Rectal smooth muscle tissue (tissue), 1 donor: ENCODE measurements around the gene SMARCD2.
A peak's percentile ranks its signal among the peaks of the same experiment; 100 is the strongest.
"Not testable (repeated sequence)": the region's sequence is repeated elsewhere in the genome, so short reads cannot be mapped to it uniquely, and the experiment has no call there.

Experiments used
- H3K27ac ChIP-seq: one replicate; pipeline ENCODE4 v1.7.0; 2013; ENCODE audit warnings: low read depth, low read length, inconsistent platforms
- H3K27me3 ChIP-seq: one replicate; pipeline ENCODE4 v1.7.0; 2013; ENCODE audit warnings: low read length; ENCODE audit not compliant: control insufficient read depth, insufficient read depth
- H3K36me3 ChIP-seq: one replicate; pipeline ENCODE4 v1.7.0; 2013; ENCODE audit warnings: low read length; ENCODE audit not compliant: control insufficient read depth, insufficient read depth
- H3K4me1 ChIP-seq: one replicate; pipeline ENCODE4 v1.7.0; 2013; ENCODE audit warnings: low read length; ENCODE audit not compliant: control insufficient read depth, insufficient read depth
- H3K4me3 ChIP-seq: one replicate; pipeline ENCODE4 v1.7.0; 2013; ENCODE audit warnings: low read length
- H3K9ac ChIP-seq: one replicate; pipeline ENCODE4 v1.7.0; 2013; ENCODE audit warnings: low read length

Gene SMARCD2

DNA sequence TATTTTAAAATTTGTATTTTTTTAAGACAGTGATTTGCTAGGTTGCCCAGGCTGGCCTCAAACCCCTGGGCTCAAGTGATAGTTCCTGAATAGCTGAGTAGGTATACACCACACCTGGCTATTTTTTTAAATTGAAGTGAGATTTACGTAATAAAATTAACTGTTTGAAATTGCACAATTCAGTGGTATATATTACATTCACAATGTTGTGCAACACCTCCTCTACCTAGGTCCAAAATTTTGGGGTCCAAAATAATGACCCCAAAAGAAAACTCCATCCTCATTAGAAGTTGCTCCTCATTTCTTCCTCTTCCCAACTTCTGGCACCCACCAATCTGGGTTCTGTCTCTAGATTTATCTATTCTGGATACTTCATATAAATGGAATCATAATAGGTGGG, 3.0 kb upstream of the SMARCD2 start:
- H3K9ac ChIP-seq: no peak overlapping the region
- peaks cover 10% of the 10 kb centered on the region for H3K4me1 ChIP-seq
- no peak overlapping the region for H3K4me3 ChIP-seq
- no peaks in the 10 kb centered on the region for H3K27me3 ChIP-seq
- no peaks in the 10 kb centered on the region for H3K36me3 ChIP-seq
- no peak overlapping the region for H3K27ac ChIP-seq

DNA sequence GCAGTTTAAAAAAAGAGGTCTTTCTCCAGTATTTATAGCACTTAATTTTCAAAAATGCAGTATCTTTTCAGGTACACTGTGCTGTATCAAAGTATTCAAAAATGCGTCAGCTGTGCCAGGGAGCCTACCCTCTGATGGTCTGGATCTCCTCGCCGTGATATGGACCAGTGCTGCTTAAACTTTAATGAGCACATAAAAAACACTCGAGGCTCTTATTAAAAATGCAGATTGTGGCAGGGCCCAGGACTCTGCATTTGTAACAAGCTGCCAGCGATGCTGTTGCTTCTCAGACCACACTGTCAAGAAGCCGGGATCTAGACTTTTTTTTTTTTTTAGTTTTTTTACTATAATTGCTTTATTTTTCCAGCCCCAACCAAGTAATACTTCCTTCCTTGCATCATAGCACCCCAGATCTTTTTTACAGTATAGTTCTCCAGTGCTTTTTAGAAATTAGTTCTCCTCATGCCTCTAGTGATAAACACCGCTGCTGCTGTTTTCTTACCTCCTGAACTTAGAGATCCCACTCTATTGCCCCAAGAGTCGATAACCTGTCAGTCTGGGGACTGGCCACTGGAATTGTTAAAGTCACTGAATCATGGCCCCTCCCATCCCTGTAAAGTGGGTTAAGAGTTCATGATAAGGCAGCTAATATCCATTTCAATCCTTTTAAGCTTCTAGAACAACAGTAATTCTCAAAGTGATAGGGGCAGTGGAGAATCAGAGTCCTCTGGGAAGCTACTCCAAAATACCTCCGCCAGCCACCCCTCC, 1.6 kb upstream of the SMARCD2 start:
- Histone ChIP-seq H3K4me3 (no peak overlapping the region), H3K27me3 (no peaks in the 10 kb centered on the region), H3K27ac (peak overlapping the region; percentile 92), H3K36me3 (no peaks in the 10 kb centered on the region), H3K9ac (no peak overlapping the region), H3K4me1 (peaks cover 20% of the 10 kb centered on the region)

DNA sequence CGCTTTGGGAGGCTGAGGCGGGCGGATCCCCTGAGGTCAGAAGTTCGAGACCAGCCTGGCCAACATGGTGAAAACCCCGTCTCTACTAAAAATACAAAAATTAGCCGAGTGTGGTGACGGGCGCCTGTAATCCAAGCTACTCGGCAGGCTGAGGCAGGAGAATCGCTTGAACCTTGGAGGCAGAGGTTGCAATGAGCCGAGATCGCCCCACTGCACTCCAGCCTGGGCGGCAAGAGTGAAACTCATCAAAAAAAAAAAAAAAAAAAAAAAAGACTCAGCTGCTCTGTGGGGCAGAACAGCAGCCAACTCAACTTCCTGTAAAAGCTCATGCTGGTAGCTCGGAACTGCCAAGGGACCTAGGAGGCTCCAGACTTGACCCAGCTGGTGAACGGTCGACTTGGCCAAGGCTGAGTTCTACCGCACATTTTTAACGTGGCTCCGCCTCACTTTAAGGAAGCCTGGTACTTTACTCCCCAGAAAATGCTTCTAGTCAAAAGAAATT, 953 bp upstream of the SMARCD2 start:
- not testable (repeated sequence) for H3K27me3 ChIP-seq, H3K36me3 ChIP-seq, H3K9ac ChIP-seq
- H3K4me1 ChIP-seq: peaks cover 21% of the 10 kb centered on the region
- peak overlapping the region; percentile 76 for H3K4me3 ChIP-seq
- peak overlapping the region; percentile 92 for H3K27ac ChIP-seq

DNA sequence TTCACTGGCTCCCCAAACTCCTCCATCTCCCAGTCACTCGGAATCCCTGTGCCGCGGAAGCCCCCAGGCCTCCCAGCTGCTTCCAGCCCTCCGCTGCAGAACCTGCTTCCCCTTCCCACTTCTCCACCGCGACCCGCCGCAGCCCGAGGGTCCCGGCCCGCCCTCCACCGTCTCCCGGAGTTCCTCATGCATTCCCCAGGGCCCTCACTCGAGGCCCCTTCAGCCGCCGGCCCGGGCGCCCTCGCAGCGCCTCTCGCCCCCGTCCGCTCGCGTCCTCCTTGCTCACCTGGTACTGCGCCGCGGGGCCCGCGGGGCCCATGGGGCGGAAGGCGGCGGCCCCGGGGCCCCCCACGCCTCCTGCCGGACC, 329 bp downstream of the SMARCD2 start:
- Histone ChIP-seq H3K27ac (peak overlapping the region; percentile 92), H3K4me1 (peaks cover 30% of the 10 kb centered on the region), H3K4me3 (peak overlapping the region; percentile 89), H3K36me3 (peaks cover 2% of the 10 kb centered on the region), H3K9ac (peak overlapping the region; percentile 66), H3K27me3 (no peaks in the 10 kb centered on the region)

DNA sequence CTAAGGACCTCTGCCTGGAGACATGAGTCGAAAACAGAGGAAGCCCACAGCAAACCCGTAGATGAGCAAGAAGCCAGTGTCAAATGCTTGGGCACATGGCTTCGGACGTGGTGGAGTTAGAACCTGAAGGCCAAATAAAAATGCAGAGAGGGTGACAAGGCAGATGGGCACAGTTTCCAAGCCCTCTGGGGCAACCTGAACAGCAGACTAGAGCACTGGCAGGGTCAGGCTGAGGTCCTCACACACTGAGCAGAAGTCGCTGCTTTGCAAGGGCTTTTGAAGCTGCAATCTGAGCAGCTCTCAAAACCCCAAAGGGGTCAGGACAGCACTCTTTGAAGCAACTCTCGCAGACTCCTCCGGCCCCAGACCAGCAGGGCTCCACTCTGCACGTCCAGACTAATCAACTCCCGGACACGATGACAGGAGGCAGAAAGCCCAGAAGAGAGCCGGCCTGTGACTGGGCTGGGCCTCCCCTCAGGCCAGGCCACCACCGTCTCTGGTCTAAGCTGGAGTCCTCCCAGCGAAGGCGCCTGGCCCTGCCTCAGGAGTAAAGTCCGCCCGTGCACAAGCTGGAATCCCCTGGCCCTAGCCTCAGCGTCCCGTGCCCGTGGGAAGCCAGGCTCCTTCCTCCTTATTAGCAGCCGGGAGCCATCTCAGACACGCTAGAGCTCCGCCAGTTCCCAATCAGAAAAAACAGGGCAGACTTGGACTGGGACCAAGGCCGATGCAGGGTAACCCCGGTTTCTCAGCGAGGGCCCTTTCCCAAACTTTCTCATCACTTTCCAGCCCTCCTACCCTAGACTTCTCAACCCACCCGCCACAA, 924 bp downstream of the SMARCD2 start:
- Histone ChIP-seq H3K27ac (peak overlapping the region; percentile 92), H3K9ac (peak overlapping the region; percentile 66), H3K4me1 (peaks cover 30% of the 10 kb centered on the region)

DNA sequence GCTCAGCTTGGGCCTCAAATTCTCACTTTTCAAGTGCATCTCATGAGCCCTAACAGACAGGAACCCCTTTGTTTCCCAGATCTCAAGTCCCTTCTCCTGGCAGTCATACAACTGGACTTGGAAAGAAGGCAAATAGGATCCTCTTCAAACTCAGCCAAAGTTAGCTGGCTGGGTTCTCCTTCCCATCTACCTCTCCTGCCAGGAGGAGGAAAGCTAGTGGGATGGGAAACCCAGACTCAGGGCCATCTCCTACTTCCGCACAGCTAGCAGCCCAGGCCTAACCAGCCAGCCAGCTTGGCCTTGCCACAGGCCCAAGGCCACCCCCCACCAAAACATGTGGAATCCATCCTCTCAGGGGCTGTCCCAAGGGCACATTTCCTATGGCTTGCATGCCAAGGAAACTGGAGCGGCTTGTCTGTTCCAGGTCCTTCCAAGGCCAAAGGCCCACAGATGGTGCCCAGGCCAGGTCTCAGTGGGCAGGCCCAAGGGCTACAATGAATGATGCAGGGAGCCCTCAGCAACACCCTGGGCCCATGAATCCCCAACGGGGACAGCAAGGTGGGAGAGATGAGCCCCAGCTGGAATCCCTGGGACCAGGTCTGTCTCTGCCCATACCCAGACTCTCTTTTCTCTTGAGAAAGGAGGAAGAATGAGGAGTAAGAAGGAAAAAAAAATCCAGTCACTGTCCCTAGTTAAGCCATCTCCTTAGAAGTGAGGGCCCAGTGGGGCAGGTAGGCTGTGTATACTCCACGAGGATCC, 1.7 kb downstream of the SMARCD2 start:
- Histone ChIP-seq H3K4me3 (peak overlapping the region; percentile 89), H3K4me1 (peaks cover 30% of the 10 kb centered on the region), H3K9ac (peak overlapping the region; percentile 66), H3K27ac (peak overlapping the region; percentile 92), H3K27me3 (no peaks in the 10 kb centered on the region), H3K36me3 (peaks cover 5% of the 10 kb centered on the region)

More for the DNA sequence above, 924 bp downstream of the SMARCD2 start:
- H3K4me3 ChIP-seq: peak overlapping the region; percentile 89
- H3K36me3 ChIP-seq: peaks cover 5% of the 10 kb centered on the region
- H3K27me3 ChIP-seq: no peaks in the 10 kb centered on the region

DNA sequence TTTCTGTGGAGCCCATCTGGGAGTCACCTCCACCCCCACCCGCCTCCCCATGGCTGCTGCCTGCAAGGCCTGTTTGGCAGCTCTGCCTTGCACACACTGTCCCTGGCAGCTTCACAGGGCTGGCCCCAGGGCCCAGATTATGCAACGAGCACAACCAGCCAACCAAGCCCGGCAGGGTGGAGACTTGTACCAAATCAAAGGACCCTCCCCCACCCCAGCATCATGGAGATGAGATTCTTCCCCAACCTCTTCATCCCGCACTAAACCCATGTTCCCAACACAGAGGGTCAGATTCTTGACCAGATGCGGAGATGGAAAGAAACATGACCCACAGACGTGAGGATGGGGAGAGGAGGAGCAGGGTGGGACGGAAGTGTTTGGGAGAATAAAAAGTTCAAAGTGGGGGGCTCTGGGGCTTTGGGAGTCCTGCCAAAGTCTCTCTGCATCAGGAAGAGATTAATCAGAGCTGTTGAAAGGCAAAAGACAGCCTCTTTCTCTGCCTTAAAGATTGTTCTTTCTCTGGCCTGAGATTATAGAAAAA, 3.8 kb downstream of the SMARCD2 start:
- H3K4me3 ChIP-seq: peak overlapping the region; percentile 20
- peak overlapping the region; percentile 85 for H3K27ac ChIP-seq

DNA sequence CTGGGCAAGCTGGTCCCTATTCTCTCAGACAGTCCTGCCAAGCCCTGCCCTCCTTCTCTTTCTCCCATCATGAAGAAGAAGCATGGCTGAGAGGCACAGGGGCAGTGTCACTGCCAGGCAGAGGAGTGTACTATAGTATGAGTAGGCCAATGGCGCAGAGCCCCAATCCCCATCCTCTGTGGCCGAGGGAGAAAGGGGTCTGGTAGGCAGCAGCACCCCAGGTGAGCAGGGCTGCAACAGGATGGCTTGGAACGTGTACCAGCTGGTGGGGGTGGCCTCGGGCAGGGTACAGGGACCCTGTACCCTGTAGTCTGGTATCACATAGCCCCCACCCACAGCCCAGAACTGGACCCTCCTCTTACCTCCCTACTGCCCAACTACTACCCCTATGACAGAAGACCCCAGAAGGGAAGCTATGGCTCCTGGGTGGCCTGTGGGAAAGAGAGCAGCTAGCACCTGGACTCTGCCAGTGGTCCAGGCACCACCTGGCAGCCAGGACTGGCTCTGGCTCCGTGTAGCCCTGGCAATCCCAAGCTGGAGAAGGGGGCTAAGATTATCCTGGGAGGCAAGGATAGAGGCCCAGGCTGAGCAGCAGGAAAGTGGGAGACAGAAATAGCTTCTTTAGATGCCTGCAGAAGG, 4.4 kb downstream of the SMARCD2 start:
- peak overlapping the region; percentile 33 for H3K9ac ChIP-seq
- H3K27me3 ChIP-seq: no peaks in the 10 kb centered on the region
- H3K4me1 ChIP-seq: peaks cover 30% of the 10 kb centered on the region
- H3K36me3 ChIP-seq: peaks cover 19% of the 10 kb centered on the region
- H3K4me3 ChIP-seq: peak overlapping the region; percentile 25
- H3K27ac ChIP-seq: peak overlapping the region; percentile 85

More for the DNA sequence above, 3.8 kb downstream of the SMARCD2 start:
- Histone ChIP-seq H3K36me3 (peaks cover 14% of the 10 kb centered on the region), H3K27me3 (no peaks in the 10 kb centered on the region), H3K4me1 (peaks cover 30% of the 10 kb centered on the region), H3K9ac (no peak overlapping the region)

DNA sequence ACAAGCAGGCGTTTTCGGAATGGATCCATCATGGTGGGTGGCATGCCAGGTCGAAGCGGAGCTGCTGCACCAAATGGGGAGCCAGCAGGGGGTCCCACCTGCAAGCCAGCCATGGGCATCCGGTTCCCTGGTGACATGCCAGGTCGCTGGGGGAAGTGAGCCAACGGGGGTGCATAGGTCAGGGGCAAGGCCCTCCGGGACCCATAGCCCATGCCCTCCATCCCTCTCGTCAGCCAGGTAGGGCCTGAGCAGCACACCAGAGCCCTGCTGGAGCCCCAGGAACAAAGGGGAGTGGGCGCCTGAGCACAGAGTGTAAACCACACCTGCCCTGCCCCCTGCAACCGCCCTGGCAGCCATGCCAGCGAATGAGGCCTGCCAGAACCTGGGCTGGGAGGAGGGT, 5.0 kb downstream of the SMARCD2 start:
- Histone ChIP-seq H3K36me3 (peaks cover 25% of the 10 kb centered on the region), H3K9ac (no peak overlapping the region)

DNA sequence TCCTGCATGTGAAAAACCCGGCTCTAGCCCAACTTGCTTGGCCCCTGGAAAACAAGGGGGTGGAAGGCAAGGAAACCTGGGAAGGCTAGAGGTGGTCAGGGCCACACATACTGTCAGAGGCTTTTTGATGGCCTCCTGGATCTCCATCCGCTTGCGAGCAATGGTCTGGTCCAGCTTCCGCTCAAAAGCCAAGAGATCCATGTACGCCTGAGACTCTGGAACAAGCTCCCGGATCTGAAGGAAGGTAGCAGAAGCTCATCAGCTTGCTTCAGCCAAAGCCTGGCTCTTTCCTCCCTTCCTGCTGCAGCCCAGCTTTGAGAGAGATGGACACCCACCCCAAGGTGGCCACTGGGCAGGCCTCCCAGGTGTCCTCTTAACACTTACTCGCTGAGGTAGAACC, 5.7 kb downstream of the SMARCD2 start:
- no peak overlapping the region for H3K27ac ChIP-seq
- H3K27me3 ChIP-seq: no peaks in the 10 kb centered on the region
- no peak overlapping the region for H3K9ac ChIP-seq
- peaks cover 31% of the 10 kb centered on the region for H3K36me3 ChIP-seq
- no peak overlapping the region for H3K4me3 ChIP-seq
- H3K4me1 ChIP-seq: peaks cover 30% of the 10 kb centered on the region

More for the DNA sequence above, 5.0 kb downstream of the SMARCD2 start:
- H3K4me3 ChIP-seq: no peak overlapping the region
- no peaks in the 10 kb centered on the region for H3K27me3 ChIP-seq
- H3K4me1 ChIP-seq: peaks cover 30% of the 10 kb centered on the region
- peak overlapping the region; percentile 85 for H3K27ac ChIP-seq

DNA sequence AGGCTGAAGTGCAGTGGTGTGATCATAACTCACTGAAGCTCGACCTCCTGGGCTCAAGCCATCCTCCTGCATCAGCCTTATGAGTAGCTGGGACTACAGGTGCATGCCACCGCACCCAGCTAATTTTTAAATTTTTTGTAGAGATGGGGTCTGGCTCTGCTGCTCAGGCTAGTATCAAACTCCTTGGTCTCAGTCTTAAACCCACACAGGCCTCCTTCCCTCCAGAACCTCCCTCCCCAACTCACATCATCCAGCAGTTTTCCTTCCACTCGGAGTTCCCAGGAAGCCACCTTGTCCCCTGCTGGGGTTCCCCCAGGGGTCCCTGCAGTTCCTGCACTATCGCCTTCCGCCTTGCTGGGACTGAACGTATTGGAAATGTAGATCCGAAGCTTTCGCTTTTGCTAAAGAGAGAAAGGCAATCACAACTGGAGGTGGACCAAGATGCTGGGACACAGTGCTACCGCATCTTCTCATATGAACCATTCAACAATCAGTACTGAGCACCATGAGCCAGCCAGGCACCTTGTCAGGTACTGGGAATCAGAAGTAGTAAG, 7.2 kb downstream of the SMARCD2 start:
- H3K9ac ChIP-seq: no peak overlapping the region
- no peak overlapping the region for H3K4me3 ChIP-seq
- H3K27ac ChIP-seq: no peak overlapping the region
- H3K27me3 ChIP-seq: no peaks in the 10 kb centered on the region
- H3K4me1 ChIP-seq: peaks cover 18% of the 10 kb centered on the region
- peaks cover 46% of the 10 kb centered on the region for H3K36me3 ChIP-seq
